Esophagus (tissue), 2 donors: ENCODE data around the gene FSTL5. TPM values are rescaled to one million over a fixed set of nuclear protein-coding genes. Genes with fewer than 3 reads are reported as not detected.

Experiments
- H3K27ac ChIP-seq, 2 donors: one replicate each; pipeline ENCODE4 v1.5.1; 2013; ENCODE audit warnings: low read depth in 2 of 2, mild to moderate bottlenecking in 2 of 2, inconsistent platforms in 1 of 2, low read length in 1 of 2, moderate library complexity in 1 of 2
- H3K27me3 ChIP-seq, 2 donors: one replicate each; pipeline ENCODE4 v1.6.1; 2013; ENCODE audit warnings: low read length in 2 of 2, control low read depth in 1 of 2, mild to moderate bottlenecking in 1 of 2; ENCODE audit not compliant: insufficient read depth in 2 of 2, control insufficient read depth in 1 of 2
- H3K36me3 ChIP-seq, 2 donors: one replicate each; pipeline ENCODE4 v1.6.1; 2013; ENCODE audit warnings: low read length in 1 of 2; ENCODE audit not compliant: control insufficient read depth in 2 of 2, insufficient read depth in 2 of 2
- H3K4me1 ChIP-seq, 2 donors: one replicate each; pipeline ENCODE4 v1.6.1; 2013; ENCODE audit warnings: low read length in 1 of 2; ENCODE audit not compliant: control insufficient read depth in 2 of 2, insufficient read depth in 2 of 2
- H3K4me3 ChIP-seq, 2 donors: one replicate each; pipeline ENCODE4 v1.5.1; 2013; ENCODE audit warnings: low read length in 2 of 2, mild to moderate bottlenecking in 2 of 2, low read depth in 1 of 2, moderate library complexity in 1 of 2
- H3K9me3 ChIP-seq, 2 donors: one replicate each; pipeline ENCODE4 v1.6.1; 2013; ENCODE audit warnings: mild to moderate bottlenecking in 2 of 2, low read depth in 1 of 2, low read length in 1 of 2, moderate library complexity in 1 of 2; ENCODE audit not compliant: control insufficient read depth in 2 of 2, insufficient read depth in 1 of 2
- WGBS, 2 donors: extraction: QIAGEN DNeasy Blood & Tissue Kit; methylation state at CpG; one replicate each; pipeline ENCODE4 v1.1.7; 2013; 5-methylcytosine and 5-hydroxymethylcytosine counted together
- polyA plus RNA-seq, 2 donors: library from polyadenylated mRNA; stranded (reverse); fragments of 200-250 nt; gene quantifications; one replicate each; pipeline ENCODE4 v1.2.3, GENCODE V29; 2013
- donor health status: healthy with polysubstance abuse.
- donor health status: Bipolar disorder and iron deficiency.

FSTL5 gene
- polyA plus RNA-seq, 2 donors, result not detected

GRCh38 chr4:161595230-161595771, 568.5 kb downstream of the FSTL5 start:
- 79 to 81% methylated on average over 2 of the region's 2 CpGs for WGBS, 2 donors
- no peak overlapping the region for H3K27ac ChIP-seq
- no peaks in the 10 kb centered on the region for H3K4me1 ChIP-seq
- H3K36me3 ChIP-seq, result no peaks in the 10 kb centered on the region
- no peak overlapping the region for H3K4me3 ChIP-seq
- H3K27me3 ChIP-seq, result no peaks in the 10 kb centered on the region
- no peaks in the 10 kb centered on the region for H3K9me3 ChIP-seq

- 76% methylated on average over 6 of the region's 6 CpGs for WGBS, 2 donors
- H3K4me3 ChIP-seq, result no peak overlapping the region
- peaks cover 0 to 2% of the 10 kb centered on the region in 2 donors for H3K9me3 ChIP-seq
- H3K4me1 ChIP-seq, result no peaks in the 10 kb centered on the region
- H3K36me3 ChIP-seq, result no peaks in the 10 kb centered on the region
- no peak overlapping the region for H3K27ac ChIP-seq
- H3K27me3 ChIP-seq, result no peaks in the 10 kb centered on the region
These were observed 578.8 kb downstream of the FSTL5 start for GRCh38 chr4:161585011-161585410.

- H3K9me3 ChIP-seq, result peaks cover 0 to 2% of the 10 kb centered on the region in 2 donors
- H3K4me3 ChIP-seq, result no peak overlapping the region
- no peaks in the 10 kb centered on the region for H3K27me3 ChIP-seq
- no peak overlapping the region for H3K27ac ChIP-seq
- no peaks in the 10 kb centered on the region for H3K4me1 ChIP-seq
- no peaks in the 10 kb centered on the region for H3K36me3 ChIP-seq
These were observed 580.3 kb downstream of the FSTL5 start for GRCh38 chr4:161583549-161583948.

- Histone ChIP-seq H3K9me3 (peaks cover 0 to 2% of the 10 kb centered on the region in 2 donors), H3K4me1 (no peaks in the 10 kb centered on the region), H3K4me3 (no peak overlapping the region), H3K27ac (no peak overlapping the region), H3K27me3 (no peaks in the 10 kb centered on the region), H3K36me3 (no peaks in the 10 kb centered on the region)
- WGBS, 2 donors, result 41 to 54% methylated on average over 7 of the region's 7 CpGs
These were observed 582.3 kb downstream of the FSTL5 start for GRCh38 chr4:161581262-161582230.

GRCh38 chr4:161577579-161578301, 586.1 kb downstream of the FSTL5 start:
- WGBS, 2 donors, result 46 to 61% methylated on average over 6 of the region's 6 CpGs
- H3K27ac ChIP-seq, result no peak overlapping the region
- no peak overlapping the region for H3K4me3 ChIP-seq
- no peaks in the 10 kb centered on the region for H3K9me3 ChIP-seq
- H3K27me3 ChIP-seq, result no peaks in the 10 kb centered on the region
- H3K4me1 ChIP-seq, result no peaks in the 10 kb centered on the region
- H3K36me3 ChIP-seq, result no peaks in the 10 kb centered on the region

GRCh38 chr4:161573836-161574235, 590.0 kb downstream of the FSTL5 start:
- H3K36me3 ChIP-seq, result no peaks in the 10 kb centered on the region
- 85 to 86% methylated on average over 2 of the region's 2 CpGs for WGBS, 2 donors
- no peak overlapping the region for H3K27ac ChIP-seq
- H3K4me3 ChIP-seq, result no peak overlapping the region
- H3K27me3 ChIP-seq, result no peaks in the 10 kb centered on the region
- H3K4me1 ChIP-seq, result no peaks in the 10 kb centered on the region
- H3K9me3 ChIP-seq, result no peaks in the 10 kb centered on the region

- Histone ChIP-seq H3K36me3 (no peaks in the 10 kb centered on the region), H3K4me3 (no peak overlapping the region), H3K27ac (no peak overlapping the region), H3K27me3 (no peaks in the 10 kb centered on the region), H3K4me1 (no peaks in the 10 kb centered on the region), H3K9me3 (no peaks in the 10 kb centered on the region)
- 94 to 97% methylated on average over 1 of the region's 1 CpG for WGBS, 2 donors
These were observed 599.5 kb downstream of the FSTL5 start for GRCh38 chr4:161564230-161564834.

GRCh38 chr4:161555689-161556660, 607.8 kb downstream of the FSTL5 start:
- no peaks in the 10 kb centered on the region for H3K27me3 ChIP-seq
- H3K36me3 ChIP-seq, result no peaks in the 10 kb centered on the region
- H3K9me3 ChIP-seq, result no peaks in the 10 kb centered on the region
- H3K4me1 ChIP-seq, result no peaks in the 10 kb centered on the region
- 49 to 57% methylated on average over 5 of the region's 5 CpGs for WGBS, 2 donors
- H3K4me3 ChIP-seq, result no peak overlapping the region
- H3K27ac ChIP-seq, result no peak overlapping the region
